Stimulated activated effector memory CD8-positive, alpha-beta T cell treated with anti-CD3 and anti-CD28 coated beads, Interleukin-12 subunit alpha, Interleukin-12 subunit beta, amount 100 ng/mL, for 72 hours (primary cell): Measurements from ENCODE around the gene TTL.
"Not testable (repeated sequence)": the region's sequence is repeated elsewhere in the genome, so short reads cannot be mapped to it uniquely, and the experiment has no call there.

ENCODE experiments used
- ATAC-seq: fragments of 150-1000 bp; cut with Tn5 transposase; 2 replicates; pipeline ENCODE4 v1.10.0; 2021
- DNase-seq, 2 donors: peaks; one replicate each; pipeline ENCODE4 v3.0.0; 2021 to 2022; ENCODE audit warnings: low spot score in 2 of 2
- H3K27ac Mint-ChIP-seq: one replicate; pipeline ENCODE4 v1.8.0; 2022; ENCODE audit warnings: mild to moderate bottlenecking, mixed read lengths
- H3K36me3 Mint-ChIP-seq: one replicate; pipeline ENCODE4 v1.8.0; 2022; ENCODE audit warnings: mild to moderate bottlenecking, mixed read lengths
- H3K4me1 Mint-ChIP-seq: one replicate; pipeline ENCODE4 v1.8.0; 2022; ENCODE audit warnings: mixed read lengths
- H3K4me3 Mint-ChIP-seq: one replicate; pipeline ENCODE4 v1.8.0; 2022; ENCODE audit warnings: mild to moderate bottlenecking, mixed read lengths
- H3K9me3 Mint-ChIP-seq: one replicate; pipeline ENCODE4 v1.8.0; 2022; ENCODE audit warnings: mixed read lengths

TTL gene

GRCh38 chr2:112481528-112482233 is at the start of gene TTL:
TSS of gene TTL (plus strand) at chr2:112482156. CDS start at chr2:112482345, 189 bp downstream.
- DNase-seq, result peak; percentile 75 to 85
- Mint-ChIP-seq H3K36me3 (peaks cover 10% of the 10 kb centered on the region), H3K4me3 (peak within 1 kb of the TSS; percentile 87), H3K4me1 (peaks cover 33% of the 10 kb centered on the region), H3K27ac (peak within 1 kb of the TSS; percentile 74), H3K9me3 (no peaks in the 10 kb centered on the region)
- ATAC-seq, result peak; percentile 84

DNA sequence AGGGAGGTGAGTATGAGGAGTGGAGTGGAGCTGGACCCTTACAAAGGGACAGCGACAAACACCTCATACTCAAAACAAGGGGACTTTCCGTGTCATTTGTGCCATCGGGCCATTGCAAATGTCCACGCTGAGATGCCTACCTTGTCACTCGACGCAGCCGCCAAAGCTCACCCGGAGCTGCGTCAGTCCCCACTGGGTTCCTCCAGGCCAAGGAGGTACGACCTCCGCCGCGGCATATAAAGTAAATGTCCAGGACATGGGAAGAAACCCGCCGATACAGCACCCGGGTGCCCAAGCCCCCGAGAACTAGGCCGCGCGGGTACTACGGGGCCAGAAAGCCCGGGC is 49.6 kb upstream of the TTL start:
- DNase-seq, result not testable (repeated sequence)

GRCh38 chr2:112432735-112433479 is 49.0 kb upstream of the TTL start:
- not testable (repeated sequence) for H3K9me3 Mint-ChIP-seq, H3K4me1 Mint-ChIP-seq, H3K36me3 Mint-ChIP-seq
- Mint-ChIP-seq H3K27ac (peak overlapping the region; percentile 90), H3K4me3 (peak overlapping the region; percentile 81)
- DNase-seq, result peak; percentile 24 to 65
- peak; percentile 70 for ATAC-seq

More for the DNA sequence above, 49.6 kb upstream of the TTL start:
- peak; percentile 4 for ATAC-seq
- H3K4me1 Mint-ChIP-seq, H3K9me3 Mint-ChIP-seq, H3K36me3 Mint-ChIP-seq: not testable (repeated sequence)
- H3K4me3 Mint-ChIP-seq, result peak overlapping the region; percentile 81
- H3K27ac Mint-ChIP-seq, result peak overlapping the region; percentile 90

- H3K36me3 Mint-ChIP-seq, H3K9me3 Mint-ChIP-seq, H3K4me1 Mint-ChIP-seq: not testable (repeated sequence)
- ATAC-seq (peak; percentile 100), DNase-seq (peak; percentile 88 to 90)
- H3K27ac Mint-ChIP-seq, result peak within 1 kb of the TSS; percentile 90
- H3K4me3 Mint-ChIP-seq, result peak within 1 kb of the TSS; percentile 81
Measured at GRCh38 chr2:112433480-112433879, 48.5 kb upstream of the TTL start, which contains the start of gene RGPD8. TSS of gene RGPD8 (minus strand) at chr2:112433645. CDS start at chr2:112433453, 192 bp downstream.

DNA sequence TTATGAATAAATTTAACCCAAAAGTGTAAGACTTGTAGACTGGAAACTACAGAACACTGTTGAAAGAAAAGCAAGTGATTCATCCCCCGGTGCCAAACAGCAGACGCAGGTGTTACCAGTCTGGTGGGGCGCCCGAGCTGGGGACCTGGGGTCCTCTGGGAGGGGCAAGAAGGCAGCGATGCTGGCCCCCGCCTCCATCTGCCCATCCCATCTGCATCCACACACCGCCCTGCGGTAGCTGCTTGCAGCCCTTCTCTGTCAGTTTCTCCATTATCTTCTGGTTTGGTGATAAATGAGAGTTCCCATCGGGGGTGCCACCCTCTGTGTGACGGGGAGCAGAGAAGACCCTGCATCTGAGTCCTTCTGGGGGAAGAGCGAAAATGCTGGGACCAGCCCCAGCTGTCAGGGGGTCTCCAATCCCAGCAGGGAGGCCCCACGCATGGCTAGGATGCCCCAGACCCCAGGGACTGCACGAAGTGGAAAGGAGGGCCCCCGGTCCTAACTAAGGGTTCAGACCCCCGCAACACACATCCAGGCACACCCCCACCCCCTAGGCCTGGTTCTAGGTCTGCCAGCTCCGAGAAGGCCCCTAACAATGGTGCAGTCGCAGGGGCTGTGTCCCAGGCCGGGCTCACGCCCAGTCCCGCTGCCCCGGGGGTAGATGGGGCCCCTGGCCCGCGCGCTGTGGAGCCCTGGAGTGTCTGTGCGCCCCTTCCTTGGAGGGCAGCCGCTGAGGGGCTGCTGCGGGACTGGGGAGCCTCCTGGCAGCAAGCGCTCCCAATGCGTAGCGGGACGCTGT is 47.8 kb upstream of the TTL start:
- ATAC-seq (no peak), DNase-seq (peak in 1 of 2 donors; percentile 8)
- peak overlapping the region; percentile 81 for H3K4me3 Mint-ChIP-seq
- no peaks in the 10 kb centered on the region for H3K4me1 Mint-ChIP-seq
- H3K36me3 Mint-ChIP-seq, result no peaks in the 10 kb centered on the region
- H3K27ac Mint-ChIP-seq, result peak overlapping the region; percentile 75
- no peaks in the 10 kb centered on the region for H3K9me3 Mint-ChIP-seq

DNA sequence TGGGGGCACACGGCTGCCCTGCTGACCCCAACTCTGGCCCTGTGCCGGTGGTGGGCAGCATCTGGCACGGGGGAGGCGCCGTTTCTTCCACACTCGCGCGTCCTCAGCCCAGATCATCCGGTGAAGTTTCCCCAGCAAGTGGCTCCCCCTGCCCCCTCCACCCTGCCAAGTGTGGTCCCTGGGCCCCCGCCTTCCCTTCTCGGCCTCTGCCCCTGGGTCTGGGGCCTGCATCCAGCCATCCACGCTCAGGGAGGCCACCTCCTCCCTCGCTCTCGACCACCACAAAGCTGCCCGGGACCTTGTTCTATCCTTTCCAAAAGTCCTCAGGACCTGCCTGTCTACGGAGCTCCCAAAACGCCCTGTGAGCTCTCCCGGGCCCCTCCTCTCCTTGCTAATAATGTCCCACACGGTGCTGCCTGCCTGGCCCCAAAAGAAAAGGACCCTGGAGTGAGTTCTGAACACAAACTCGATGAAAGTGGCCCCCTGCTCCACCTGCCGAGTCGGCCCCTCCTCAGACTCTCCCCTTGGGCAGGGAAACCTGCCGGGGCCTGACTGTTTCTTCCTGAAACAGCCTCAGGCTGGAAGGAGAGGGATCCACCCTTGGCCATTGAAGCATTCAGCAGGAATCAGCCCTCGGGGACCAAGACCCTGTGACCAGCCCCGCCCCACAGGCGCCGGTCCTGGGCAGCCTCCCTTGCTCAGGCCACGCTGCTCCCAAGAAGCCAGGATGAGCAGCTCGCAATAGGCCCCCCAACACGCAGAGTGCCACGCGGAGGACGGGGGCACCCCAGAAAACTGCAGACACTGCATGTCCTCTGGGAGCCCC is 46.9 kb upstream of the TTL start:
- ATAC-seq, H3K27ac Mint-ChIP-seq, H3K36me3 Mint-ChIP-seq, H3K4me3 Mint-ChIP-seq, DNase-seq, H3K9me3 Mint-ChIP-seq, H3K4me1 Mint-ChIP-seq: not testable (repeated sequence)

- not testable (repeated sequence) for H3K4me1 Mint-ChIP-seq, H3K4me3 Mint-ChIP-seq, H3K9me3 Mint-ChIP-seq, H3K36me3 Mint-ChIP-seq, ATAC-seq, DNase-seq
- H3K27ac Mint-ChIP-seq, result peak overlapping the region; percentile 52
Measured at GRCh38 chr2:112435716-112436431, 46.1 kb upstream of the TTL start.

DNA sequence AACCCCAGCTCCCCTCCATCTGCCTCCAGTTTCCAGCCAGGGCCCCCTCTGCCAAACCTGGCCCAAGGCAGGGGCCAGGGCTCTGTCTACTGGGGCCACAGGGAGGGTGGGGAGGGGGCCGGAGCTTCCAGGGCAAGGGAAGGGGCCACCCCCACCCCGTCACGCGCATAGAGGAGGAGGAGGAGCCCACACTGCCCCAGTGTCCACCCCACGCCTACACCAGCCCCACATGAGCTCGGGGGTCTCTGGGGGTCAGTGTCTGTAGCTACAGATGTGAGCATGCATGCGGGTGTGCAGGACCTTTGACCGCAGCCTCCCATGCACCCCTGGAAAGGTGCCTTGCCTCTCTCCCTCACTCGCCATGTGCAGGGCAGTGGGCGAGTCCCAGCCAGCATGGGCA is 45.0 kb upstream of the TTL start:
- not testable (repeated sequence) for ATAC-seq, DNase-seq, H3K36me3 Mint-ChIP-seq, H3K4me1 Mint-ChIP-seq, H3K4me3 Mint-ChIP-seq, H3K27ac Mint-ChIP-seq, H3K9me3 Mint-ChIP-seq

DNA sequence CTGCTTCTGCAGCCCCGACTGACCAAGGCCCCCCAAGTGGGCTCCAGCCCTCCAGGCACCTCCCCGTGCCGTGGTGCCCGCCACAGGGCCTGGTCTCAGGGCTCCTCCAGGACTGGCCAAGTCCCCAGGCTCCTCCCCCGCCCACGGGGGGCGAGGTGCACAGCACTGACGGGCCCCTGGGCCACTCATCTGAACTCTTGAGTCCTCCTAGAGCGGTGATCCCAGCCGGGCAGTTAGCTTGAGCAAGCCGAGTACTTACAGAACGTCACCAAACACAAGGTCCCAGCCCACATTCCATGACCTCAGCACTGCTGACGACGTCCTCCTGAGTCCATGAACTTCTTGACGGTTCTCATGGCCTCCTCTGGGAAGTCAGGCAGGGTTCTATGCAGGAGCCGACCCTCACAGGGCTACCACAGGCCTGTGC is 44.5 kb upstream of the TTL start:
- not testable (repeated sequence) for ATAC-seq, H3K4me3 Mint-ChIP-seq, DNase-seq, H3K4me1 Mint-ChIP-seq, H3K27ac Mint-ChIP-seq, H3K9me3 Mint-ChIP-seq, H3K36me3 Mint-ChIP-seq

DNA sequence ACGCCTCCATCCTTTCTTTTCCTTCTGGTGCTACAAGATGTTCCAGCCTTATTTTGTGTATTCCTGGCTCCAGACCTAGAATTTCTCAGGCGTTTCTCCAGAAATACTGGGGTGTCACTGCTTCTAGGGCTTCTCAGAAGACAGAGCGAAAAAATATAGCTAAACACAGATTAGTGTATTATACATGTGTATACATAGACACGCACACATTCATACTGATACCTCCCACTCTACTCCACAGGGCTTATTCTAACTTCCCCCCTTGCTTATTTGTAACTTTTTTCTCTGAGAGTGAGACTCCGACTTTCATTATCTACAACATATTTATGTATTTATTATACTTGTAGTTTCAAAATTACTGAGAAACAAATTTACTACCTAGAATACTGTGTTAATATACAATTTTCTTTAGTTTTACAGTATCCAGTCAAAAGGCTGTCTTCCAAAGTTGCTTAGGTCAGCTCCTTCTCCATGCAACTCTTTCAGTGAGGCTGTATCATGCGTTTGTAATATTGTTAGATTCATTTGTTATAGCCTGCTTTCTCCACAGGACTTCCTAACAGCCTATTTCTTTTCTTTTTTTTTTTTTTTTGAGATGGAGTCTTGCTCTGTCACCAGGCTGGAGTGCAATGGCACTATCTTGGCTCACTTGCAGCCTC is 43.2 kb upstream of the TTL start:
- not testable (repeated sequence) for H3K4me3 Mint-ChIP-seq, H3K4me1 Mint-ChIP-seq, DNase-seq, H3K27ac Mint-ChIP-seq, H3K36me3 Mint-ChIP-seq, H3K9me3 Mint-ChIP-seq
- peak; percentile 68 for ATAC-seq

DNA sequence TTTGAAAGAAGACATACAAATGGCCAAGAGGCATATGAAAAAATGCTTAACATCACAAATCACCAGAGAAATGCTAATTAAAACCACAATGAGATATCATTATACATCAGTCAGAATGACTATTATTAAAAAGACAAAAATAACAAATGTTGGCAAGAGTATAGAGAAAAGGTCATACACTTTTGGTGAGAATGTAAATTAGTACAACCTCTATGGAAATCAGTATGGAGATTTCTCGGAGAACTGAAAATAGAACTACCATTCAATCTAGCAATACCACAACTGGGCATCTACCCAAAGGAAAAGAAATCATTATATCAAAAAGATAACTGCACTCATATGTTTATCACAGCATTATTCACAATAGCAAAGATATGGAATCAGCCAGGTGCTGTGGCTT is 37.7 kb upstream of the TTL start:
- H3K4me3 Mint-ChIP-seq, H3K9me3 Mint-ChIP-seq, H3K27ac Mint-ChIP-seq, DNase-seq, H3K4me1 Mint-ChIP-seq, H3K36me3 Mint-ChIP-seq, ATAC-seq: not testable (repeated sequence)

GRCh38 chr2:112449854-112450253 is 32.1 kb upstream of the TTL start:
- no peaks in the 10 kb centered on the region for H3K4me1 Mint-ChIP-seq
- no peaks in the 10 kb centered on the region for H3K36me3 Mint-ChIP-seq
- H3K4me3 Mint-ChIP-seq, result no peak overlapping the region
- DNase-seq, result no peak
- ATAC-seq, result no peak
- no peak overlapping the region for H3K27ac Mint-ChIP-seq
- H3K9me3 Mint-ChIP-seq, result no peaks in the 10 kb centered on the region

DNA sequence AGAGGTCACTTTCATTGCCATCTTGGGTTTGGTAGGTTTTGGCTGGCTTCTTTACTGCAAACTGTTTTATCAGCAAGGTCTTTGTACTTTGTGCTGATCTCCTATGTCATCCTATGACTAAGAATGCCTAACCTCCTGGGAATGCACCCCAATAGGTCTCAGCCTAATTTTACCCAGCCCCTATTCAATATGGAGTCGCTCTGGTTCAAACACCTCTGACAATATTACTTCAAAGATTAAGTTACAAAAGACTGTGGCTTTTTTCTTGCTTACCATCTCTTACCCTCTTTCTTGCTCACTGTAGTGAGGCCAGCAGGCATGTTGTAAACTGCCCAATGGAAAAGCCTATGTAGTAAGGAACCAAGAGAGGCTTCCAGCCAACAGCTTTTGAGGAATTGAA is 30.6 kb upstream of the TTL start:
- no peak for DNase-seq
- H3K4me1 Mint-ChIP-seq, result no peaks in the 10 kb centered on the region
- H3K4me3 Mint-ChIP-seq, result no peak overlapping the region
- H3K27ac Mint-ChIP-seq, result no peak overlapping the region
- H3K36me3 Mint-ChIP-seq, result no peaks in the 10 kb centered on the region
- ATAC-seq, result no peak
- H3K9me3 Mint-ChIP-seq, result no peaks in the 10 kb centered on the region

DNA sequence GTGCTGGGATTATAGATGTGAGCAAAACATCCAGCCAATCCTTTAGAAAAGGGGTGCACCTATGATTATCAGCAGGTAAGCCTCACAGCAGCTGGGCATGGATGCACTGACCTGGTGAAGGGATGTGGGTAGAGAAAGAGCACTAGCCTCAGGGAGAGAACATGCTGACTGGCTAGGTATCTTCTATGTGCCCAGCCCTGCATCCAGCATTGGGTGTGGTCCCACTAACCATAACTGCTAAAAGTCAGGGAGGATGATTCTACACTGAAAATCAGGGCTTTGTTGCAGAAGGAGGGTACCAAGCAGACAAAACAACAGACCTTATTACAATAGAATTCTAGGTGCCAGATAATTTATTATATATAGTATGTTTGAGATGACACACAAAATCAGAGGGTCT is 27.4 kb upstream of the TTL start:
- H3K9me3 Mint-ChIP-seq, result no peaks in the 10 kb centered on the region
- no peak overlapping the region for H3K4me3 Mint-ChIP-seq
- H3K36me3 Mint-ChIP-seq, result no peaks in the 10 kb centered on the region
- no peak overlapping the region for H3K27ac Mint-ChIP-seq
- DNase-seq, result no peak
- H3K4me1 Mint-ChIP-seq, result no peaks in the 10 kb centered on the region
- no peak for ATAC-seq
